D721Med (cell line): ENCODE results near the gene LTO1.

ENCODE experiments used
- DNase-seq: peaks from one replicate; pipeline ENCODE4 v3.0.0; 2011; ENCODE audit warnings: low spot score; ENCODE audit not compliant: insufficient read length
- FAIRE-seq: peaks from 2 replicates; lab custom pipeline; 2011; peaks lifted over from hg19 to GRCh38; lab: Jason Lieb, UNC
- TF ChIP-seq, protein P1 (sequence below): IDR thresholded peaks from 2 replicates; pipeline ENCODE4 v1.5.1; 2012; ENCODE audit warnings: mild to moderate bottlenecking, control low read depth; ENCODE audit not compliant: insufficient read depth; ENCODE audit errors: missing control alignments

LTO1 gene

DNA sequence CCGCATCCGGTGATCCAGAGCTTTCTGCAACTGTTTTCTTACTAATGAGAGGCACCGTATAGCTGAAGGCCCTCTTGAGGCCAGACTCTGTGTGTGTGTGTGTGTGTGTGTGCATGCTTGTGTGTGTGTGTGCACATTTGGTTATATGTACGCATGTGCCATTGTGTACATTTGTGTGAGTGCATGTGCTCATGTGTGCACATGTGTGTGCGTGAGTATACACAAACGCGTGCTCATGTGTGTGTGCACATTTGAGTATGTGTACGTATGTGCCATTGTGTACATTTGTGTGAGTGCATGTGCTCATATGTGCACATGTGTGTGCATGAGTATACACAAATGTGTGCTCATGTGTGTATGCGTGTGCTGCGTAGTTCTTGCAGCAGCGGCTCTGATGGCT, 40.9 kb upstream of the LTO1 start:
- DNase-seq (no peak), FAIRE-seq (no peak)
- TF ChIP-seq, protein P1, sequence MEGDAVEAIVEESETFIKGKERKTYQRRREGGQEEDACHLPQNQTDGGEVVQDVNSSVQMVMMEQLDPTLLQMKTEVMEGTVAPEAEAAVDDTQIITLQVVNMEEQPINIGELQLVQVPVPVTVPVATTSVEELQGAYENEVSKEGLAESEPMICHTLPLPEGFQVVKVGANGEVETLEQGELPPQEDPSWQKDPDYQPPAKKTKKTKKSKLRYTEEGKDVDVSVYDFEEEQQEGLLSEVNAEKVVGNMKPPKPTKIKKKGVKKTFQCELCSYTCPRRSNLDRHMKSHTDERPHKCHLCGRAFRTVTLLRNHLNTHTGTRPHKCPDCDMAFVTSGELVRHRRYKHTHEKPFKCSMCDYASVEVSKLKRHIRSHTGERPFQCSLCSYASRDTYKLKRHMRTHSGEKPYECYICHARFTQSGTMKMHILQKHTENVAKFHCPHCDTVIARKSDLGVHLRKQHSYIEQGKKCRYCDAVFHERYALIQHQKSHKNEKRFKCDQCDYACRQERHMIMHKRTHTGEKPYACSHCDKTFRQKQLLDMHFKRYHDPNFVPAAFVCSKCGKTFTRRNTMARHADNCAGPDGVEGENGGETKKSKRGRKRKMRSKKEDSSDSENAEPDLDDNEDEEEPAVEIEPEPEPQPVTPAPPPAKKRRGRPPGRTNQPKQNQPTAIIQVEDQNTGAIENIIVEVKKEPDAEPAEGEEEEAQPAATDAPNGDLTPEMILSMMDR: no peak

DNA sequence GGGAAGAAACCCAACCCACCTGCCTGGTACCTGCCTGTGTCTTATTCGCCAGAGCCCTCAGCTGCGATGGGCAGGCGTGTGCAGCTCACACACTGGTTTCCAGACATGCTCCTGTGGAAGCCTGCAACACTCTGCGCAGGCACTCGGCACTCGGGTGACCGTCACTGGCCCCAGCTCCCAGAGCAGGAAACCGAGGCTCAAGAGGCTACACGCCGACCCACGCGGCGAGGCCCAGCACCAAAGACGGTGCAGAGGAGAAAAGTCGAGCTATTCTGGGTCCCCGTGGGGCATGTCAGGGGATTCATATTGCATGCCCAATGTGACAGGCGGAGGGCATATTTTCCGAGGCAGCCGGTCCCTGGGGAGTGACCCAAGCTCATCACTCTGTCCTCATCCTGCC, 40.3 kb upstream of the LTO1 start:
- FAIRE-seq (no peak), DNase-seq (no peak)
- TF ChIP-seq, protein P1: no peak

DNA sequence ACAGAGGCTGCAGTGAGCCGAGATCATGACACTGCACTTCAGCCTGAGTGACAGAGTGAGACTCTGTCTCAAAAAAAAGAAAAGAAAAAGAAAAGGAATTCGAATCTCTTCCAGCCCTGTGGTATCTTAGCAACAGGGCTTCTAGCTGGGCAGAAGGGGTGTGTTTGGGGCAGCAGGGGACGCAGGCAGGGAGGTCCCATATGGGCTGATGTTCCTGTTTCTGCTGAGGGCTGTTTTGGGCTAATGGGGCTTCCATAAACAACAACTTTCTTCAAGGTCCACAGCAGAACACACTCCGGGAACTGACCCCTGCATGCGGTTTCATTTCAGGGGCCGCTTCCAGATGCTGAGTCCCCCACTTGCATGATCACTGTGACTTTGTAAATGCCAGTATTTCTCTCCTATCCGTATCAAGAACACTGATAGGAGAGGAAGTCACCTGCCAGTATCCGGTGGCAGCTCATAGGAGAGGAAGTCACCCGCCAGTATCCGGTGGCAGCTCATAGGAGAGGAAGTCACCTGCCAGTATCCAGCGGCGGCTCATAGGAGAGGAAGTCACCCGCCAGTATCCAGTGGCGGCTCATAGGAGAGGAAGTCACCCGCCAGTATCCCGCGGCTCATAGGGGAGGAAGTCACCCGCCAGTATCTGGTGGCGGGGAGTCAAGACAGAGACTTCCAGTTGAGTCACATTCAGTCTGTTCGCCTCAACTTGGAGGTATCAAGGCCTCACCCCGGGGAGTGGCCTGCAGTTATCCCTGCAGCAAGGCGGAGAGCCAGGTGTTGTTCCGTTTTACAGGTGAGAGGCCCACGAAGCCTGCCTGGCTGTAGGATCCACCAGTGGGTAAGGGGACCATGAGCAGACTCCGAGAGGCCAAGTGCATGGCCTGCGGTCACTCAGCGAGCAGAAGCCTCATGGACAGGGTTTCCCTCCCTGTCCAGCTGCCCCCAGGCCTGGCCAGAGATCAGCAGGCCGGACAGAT, 37.0 kb upstream of the LTO1 start:
- no peak for FAIRE-seq
- TF ChIP-seq, protein P1: no peak
- no peak for DNase-seq

DNA sequence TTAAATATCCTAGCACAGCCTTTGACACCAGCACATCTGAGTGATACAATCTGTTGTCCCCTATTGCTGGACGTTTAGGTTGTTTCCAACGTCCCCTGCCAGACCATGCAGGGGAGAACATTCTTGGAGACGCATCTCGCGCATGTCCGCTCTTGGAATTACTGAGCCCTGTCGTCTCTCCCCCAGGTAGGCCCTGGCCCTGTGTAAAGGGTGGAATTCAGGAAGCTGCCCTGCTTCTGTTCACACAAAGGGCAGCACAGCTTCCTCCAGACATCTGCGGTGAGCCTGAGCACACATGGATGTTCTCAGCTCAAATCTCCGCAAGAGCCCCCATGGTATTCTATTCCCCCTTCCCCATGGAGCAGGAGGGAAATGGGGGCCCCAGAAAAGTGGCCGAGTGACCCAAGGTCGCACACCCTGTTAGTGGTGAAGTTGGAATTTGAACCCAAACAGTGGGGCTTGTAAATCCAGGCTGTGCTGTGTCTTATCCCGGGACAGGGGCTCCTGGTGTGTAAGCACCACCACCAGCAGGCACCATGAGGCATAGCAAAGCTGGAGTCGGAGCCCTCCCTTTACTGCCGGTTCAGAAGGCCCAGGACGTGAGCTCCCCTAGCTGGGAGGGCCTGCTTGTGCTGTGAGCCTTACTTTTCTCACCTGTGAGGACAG, 33.7 kb upstream of the LTO1 start:
- no peak for DNase-seq
- TF ChIP-seq, protein P1: no peak
- no peak for FAIRE-seq

DNA sequence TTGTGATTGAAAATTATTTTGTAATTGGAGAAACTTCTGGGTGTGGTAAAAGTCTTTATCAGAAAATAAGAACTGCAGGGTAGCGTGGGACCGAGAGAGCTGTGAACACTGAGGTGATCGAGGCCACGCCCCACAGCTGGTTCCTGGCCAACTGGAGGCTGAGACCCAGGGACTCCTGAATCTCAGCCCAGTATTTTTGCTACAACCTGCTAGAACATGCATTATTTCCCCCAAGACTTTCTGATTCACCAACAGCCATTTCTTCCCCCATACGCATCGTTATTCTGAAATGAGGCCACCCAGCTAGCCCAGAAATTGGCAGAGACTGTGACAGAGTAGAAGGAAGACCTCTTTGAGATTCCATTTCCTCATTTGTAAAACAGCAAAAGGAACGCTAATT, 32.0 kb upstream of the LTO1 start:
- TF ChIP-seq, protein P1: no peak
- DNase-seq: no peak
- FAIRE-seq: no peak

DNA sequence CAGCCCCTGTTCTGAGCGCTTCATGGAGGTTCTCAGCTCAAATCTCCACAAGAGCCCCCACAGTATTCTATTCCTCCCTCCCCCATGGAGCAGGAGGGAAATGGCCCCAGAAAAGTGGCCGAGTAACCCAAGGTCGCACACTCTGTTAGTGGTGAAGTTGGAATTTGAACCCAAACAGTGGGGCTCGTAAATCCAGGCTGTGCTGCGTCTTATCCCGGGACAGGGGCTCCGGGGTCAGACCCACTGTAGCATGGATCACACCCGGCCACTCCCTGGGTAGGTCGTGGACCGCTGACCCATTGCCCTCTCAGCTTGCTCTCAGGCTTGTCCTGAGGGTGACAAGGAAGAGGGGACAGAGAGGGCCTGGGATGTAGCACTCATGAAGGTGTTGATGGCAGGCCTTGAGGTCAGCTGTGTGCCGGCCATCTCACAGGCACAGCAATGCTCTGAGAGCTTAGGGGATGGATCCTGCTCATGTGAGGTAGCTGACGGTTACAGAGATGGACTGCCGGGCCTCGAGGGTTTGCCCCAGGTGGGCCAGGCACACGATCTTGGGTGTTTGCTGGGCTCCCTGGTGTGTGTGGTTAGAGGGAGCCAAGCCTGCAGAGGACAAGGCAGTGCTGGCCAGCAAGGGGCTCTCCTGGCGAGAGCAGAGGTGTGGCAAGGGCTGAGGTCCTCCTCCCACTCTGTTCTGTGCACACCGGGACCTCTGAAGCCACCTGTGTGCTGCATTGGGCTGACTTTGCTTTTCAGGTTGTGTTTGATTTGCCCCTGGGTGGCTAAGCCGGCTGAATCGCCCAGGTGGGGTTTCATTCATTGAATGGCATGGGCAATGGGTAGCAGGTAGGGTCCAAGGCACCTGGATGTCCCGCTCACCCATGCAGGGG, 31.0 kb upstream of the LTO1 start:
- no peak for FAIRE-seq
- TF ChIP-seq, protein P1: no peak
- DNase-seq: no peak
